ENCODE results near the gene PCGF6. TPM values are rescaled to one million over a fixed set of nuclear protein-coding genes. Genes with fewer than 3 reads are reported as not detected.

Gene PCGF6, protein sequence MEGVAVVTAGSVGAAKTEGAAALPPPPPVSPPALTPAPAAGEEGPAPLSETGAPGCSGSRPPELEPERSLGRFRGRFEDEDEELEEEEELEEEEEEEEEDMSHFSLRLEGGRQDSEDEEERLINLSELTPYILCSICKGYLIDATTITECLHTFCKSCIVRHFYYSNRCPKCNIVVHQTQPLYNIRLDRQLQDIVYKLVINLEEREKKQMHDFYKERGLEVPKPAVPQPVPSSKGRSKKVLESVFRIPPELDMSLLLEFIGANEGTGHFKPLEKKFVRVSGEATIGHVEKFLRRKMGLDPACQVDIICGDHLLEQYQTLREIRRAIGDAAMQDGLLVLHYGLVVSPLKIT
- polyA plus RNA-seq (2013, experiment 1 of 2) = 15.5 TPM
- polyA plus RNA-seq (2013, experiment 2 of 2) = 17.6 TPM

DNA sequence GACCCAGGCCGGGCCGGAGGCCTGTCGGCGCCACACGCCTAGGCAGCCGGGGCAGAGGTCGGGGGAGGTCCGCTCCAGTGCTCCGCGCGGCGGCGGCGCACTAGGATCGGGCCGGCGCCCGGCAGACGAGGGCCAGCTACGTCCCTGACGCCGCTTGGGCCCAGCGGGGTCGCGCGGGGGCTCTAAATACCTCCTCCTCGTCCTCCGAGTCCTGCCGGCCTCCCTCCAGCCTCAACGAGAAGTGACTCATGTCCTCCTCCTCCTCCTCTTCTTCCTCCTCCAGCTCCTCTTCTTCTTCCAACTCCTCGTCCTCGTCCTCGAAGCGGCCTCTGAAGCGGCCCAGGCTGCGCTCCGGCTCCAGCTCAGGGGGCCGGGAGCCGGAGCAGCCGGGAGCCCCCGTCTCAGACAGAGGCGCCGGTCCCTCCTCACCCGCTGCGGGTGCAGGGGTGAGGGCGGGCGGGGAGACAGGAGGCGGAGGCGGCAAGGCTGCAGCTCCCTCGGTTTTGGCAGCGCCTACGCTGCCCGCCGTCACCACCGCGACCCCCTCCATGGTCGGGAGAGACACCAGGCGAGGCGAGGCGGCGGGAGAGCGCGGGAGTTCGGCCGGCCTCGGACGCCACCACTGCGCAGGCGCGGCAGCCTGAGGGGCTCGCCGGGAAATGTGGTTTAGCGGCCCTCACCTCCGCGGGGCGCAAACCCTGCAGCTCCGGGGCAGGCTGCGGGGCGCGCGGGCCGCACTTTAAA is at the start of gene PCGF6:
Gene PCGF6 (minus strand): TSS at position 624 of the 744 bp plus-strand sequence. CDS start 74 bp downstream, at position 550.
- Histone ChIP-seq H3K4me1 (ENCODE audit: insufficient read depth, low read length) (peaks cover 3% of the 10 kb centered on the region; the same call in 1 of the 2 replicates), H3K4me3 (ENCODE audit: low read length) (peak within 1 kb of the TSS; percentile 82), H3K27me3 (ENCODE audit: insufficient read depth, low read length) (no peaks in the 10 kb centered on the region), H3K9ac (ENCODE audit: low read depth, low read length) (peak within 1 kb of the TSS; percentile 86), H3K27ac (ENCODE audit: low read depth, low read length) (peak within 1 kb of the TSS; percentile 85), H3K9me3 (ENCODE audit: insufficient read depth, low read depth, low read length) (no peaks in the 10 kb centered on the region), H3K36me3 (ENCODE audit: insufficient read depth, low read length) (peaks cover 28% of the 10 kb centered on the region)
- 1% methylated on average over 82 of the region's 82 CpGs for WGBS

DNA sequence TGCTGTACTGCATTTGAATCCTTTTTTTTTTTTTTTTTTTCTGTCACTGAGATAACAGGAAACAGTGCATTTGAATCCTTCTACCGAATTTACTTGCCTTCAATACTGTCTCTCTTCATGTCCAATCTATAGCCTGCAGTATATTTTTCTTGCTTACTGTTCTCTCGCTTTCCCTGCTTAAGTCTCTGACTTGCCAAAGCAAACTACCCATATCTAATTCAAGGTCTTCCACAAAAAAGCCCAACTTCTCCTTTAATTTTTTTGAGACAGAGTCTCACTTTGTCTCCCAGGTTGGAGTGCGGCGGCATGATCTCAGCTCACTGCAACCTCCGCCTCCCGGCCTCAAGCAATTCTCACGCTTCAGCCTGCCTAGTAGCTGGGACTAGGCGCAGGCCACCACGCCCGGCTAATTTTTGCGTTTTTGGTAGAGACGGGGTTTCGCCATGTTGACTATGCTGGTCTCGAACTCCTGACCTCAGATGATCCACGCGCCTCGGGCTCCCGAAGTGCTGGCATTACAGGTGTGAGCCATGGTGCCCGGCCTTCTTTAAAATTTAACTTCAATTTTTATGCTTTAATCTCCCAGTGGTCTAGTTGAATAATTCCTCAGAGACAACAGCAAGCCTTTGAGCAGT is 46.4 kb upstream of the PCGF6 start:
- H3K36me3 ChIP-seq (ENCODE audit: insufficient read depth, low read length) = peaks cover 65% of the 10 kb centered on the region
- H3K4me3 ChIP-seq (ENCODE audit: low read length) = peak overlapping the region; percentile 88
- H3K27ac ChIP-seq (ENCODE audit: low read depth, low read length) = no peak overlapping the region
- H3K27me3 ChIP-seq (ENCODE audit: insufficient read depth, low read length) = no peaks in the 10 kb centered on the region
- H3K9me3 ChIP-seq (ENCODE audit: insufficient read depth, low read depth, low read length) = no peaks in the 10 kb centered on the region
- H3K4me1 ChIP-seq (ENCODE audit: insufficient read depth, low read length) = no peaks in the 10 kb centered on the region; the same call in 1 of the 2 replicates
- WGBS = 69% methylated on average over 19 of the region's 19 CpGs
- H3K9ac ChIP-seq (ENCODE audit: low read depth, low read length) = peak overlapping the region; percentile 79

DNA sequence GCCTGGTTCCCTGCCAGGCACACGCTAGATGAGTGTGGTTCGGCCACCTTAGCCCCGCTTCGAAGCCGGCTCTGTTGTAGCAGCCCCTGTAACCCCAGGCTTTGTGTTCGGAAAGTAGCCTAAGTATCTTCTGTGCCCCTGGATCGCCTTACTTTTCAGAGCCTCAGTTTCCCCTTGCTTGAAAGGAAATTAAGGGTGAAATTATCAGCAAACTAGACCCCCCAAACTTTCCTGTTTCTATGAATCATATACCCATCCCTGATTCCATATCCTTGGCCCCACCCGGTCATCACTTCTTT is 45.8 kb upstream of the PCGF6 start:
- peak overlapping the region; percentile 6; the same call in 1 of the 2 replicates for H3K27ac ChIP-seq (ENCODE audit: low read depth, low read length)
- peak overlapping the region; percentile 88 for H3K4me3 ChIP-seq (ENCODE audit: low read length)
- H3K36me3 ChIP-seq (ENCODE audit: insufficient read depth, low read length) = peaks cover 65% of the 10 kb centered on the region
- H3K9me3 ChIP-seq (ENCODE audit: insufficient read depth, low read depth, low read length) = no peaks in the 10 kb centered on the region
- no peaks in the 10 kb centered on the region for H3K27me3 ChIP-seq (ENCODE audit: insufficient read depth, low read length)
- WGBS = 1% methylated on average over 8 of the region's 8 CpGs
- H3K4me1 ChIP-seq (ENCODE audit: insufficient read depth, low read length) = no peaks in the 10 kb centered on the region; the same call in 1 of the 2 replicates
- H3K9ac ChIP-seq (ENCODE audit: low read depth, low read length) = peak overlapping the region; percentile 79

DNA sequence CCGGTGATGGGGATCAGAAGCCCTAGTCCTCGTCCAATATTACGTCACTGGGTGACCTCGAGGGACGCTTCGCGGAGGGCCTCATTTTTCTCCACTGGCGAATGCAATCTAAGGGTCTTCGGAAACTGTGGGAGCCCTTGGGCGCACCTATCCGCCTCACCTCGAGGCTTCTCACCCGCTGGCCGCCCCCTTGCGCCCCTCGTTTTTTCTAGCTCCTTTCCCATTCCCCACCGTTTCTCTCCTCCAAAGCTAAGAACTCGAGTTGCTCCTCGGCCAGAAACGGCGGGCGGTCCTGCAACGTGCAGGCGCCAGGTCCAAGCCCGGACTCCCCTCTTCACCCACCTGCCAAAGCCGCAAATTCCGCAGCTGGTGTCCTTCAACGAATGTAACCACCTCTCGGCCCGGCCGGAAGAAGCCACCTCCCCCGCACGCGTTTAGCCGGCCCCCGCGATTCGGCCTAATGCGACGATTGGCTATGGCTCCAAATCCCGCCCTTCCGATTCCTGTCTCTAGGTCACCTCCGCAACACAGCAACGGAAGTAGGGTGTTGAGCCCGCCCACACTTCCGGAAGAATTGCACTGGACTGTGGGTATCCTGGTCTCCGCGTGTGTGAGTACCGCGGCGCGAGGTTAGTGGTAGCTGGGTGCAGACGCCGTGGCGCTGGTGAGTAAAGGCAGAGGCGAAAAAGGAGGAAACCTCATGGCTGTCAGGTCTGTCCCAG is 45.3 kb upstream of the PCGF6 start, which contains the start of the genes ATP5MK and PDCD11:
Gene ATP5MK (minus strand): TSS at position 409 of the 722 bp plus-strand sequence. CDS start 4,018 bp downstream, outside the sequence.
Gene PDCD11 (plus strand): TSS at position 560 of the 722 bp plus-strand sequence. CDS start 1,801 bp downstream, outside the sequence.
- peaks cover 65% of the 10 kb centered on the region for H3K36me3 ChIP-seq (ENCODE audit: insufficient read depth, low read length)
- H3K9ac ChIP-seq (ENCODE audit: low read depth, low read length) = peak within 1 kb of the TSS; percentile 81
- no peaks in the 10 kb centered on the region for H3K9me3 ChIP-seq (ENCODE audit: insufficient read depth, low read depth, low read length)
- H3K4me1 ChIP-seq (ENCODE audit: insufficient read depth, low read length) = no peaks in the 10 kb centered on the region; the same call in 1 of the 2 replicates
- no peaks in the 10 kb centered on the region for H3K27me3 ChIP-seq (ENCODE audit: insufficient read depth, low read length)
- H3K27ac ChIP-seq (ENCODE audit: low read depth, low read length) = peak within 1 kb of the TSS; percentile 53; the same call in 1 of the 2 replicates
- peak within 1 kb of the TSS; percentile 88 for H3K4me3 ChIP-seq (ENCODE audit: low read length)
- WGBS = under 1% methylated on average over 56 of the region's 56 CpGs

DNA sequence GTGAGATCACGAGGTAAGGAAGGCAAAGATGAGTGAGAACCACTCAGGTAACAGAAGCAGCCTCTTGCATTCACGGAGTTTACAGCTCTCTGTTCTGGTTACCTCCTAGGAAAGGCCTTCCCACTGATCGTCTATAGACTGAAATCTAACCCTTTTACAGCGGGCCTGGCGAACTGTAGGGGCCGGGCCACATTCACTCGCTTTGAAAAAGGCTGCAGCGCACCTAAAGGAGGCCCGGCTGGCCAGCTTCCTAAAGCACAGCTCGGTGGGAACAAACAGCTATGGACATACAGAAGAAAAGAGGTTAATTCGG is 44.8 kb upstream of the PCGF6 start:
- Histone ChIP-seq H3K36me3 (ENCODE audit: insufficient read depth, low read length) (peaks cover 66% of the 10 kb centered on the region), H3K4me3 (ENCODE audit: low read length) (peak overlapping the region; percentile 88), H3K27me3 (ENCODE audit: insufficient read depth, low read length) (no peaks in the 10 kb centered on the region), H3K27ac (ENCODE audit: low read depth, low read length) (peak overlapping the region; percentile 53; the same call in 1 of the 2 replicates), H3K4me1 (ENCODE audit: insufficient read depth, low read length) (no peaks in the 10 kb centered on the region; the same call in 1 of the 2 replicates), H3K9ac (ENCODE audit: low read depth, low read length) (peak overlapping the region; percentile 81), H3K9me3 (ENCODE audit: insufficient read depth, low read depth, low read length) (no peaks in the 10 kb centered on the region)
- WGBS = 4% methylated on average over 11 of the region's 11 CpGs

DNA sequence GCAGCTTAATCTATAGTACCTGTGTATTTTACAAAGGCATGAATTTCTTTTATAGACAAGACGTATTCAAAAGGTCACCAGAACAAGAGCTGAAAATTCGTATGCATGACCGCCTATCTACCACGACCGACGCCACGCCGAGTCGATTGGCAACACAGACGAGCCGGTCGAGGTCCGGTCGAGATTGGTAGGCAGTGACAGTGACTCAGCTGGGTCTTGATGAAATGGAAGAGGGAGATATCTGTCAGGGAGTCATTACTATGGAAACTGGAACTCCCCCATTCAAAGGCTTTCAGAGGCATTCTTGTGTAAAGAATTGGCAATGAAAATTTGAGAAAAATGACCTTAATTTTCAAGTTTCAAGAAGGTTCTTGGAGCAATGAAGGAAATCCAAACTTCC is 43.2 kb upstream of the PCGF6 start:
- no peak overlapping the region for H3K27ac ChIP-seq (ENCODE audit: low read depth, low read length)
- H3K36me3 ChIP-seq (ENCODE audit: insufficient read depth, low read length) = peaks cover 65% of the 10 kb centered on the region
- H3K9me3 ChIP-seq (ENCODE audit: insufficient read depth, low read depth, low read length) = no peaks in the 10 kb centered on the region
- H3K27me3 ChIP-seq (ENCODE audit: insufficient read depth, low read length) = no peaks in the 10 kb centered on the region
- H3K9ac ChIP-seq (ENCODE audit: low read depth, low read length) = no peak overlapping the region
- no peaks in the 10 kb centered on the region; the same call in 1 of the 2 replicates for H3K4me1 ChIP-seq (ENCODE audit: insufficient read depth, low read length)
- peak overlapping the region; percentile 10; the same call in 1 of the 2 replicates for H3K4me3 ChIP-seq (ENCODE audit: low read length)
- 95% methylated on average over 14 of the region's 14 CpGs for WGBS

DNA sequence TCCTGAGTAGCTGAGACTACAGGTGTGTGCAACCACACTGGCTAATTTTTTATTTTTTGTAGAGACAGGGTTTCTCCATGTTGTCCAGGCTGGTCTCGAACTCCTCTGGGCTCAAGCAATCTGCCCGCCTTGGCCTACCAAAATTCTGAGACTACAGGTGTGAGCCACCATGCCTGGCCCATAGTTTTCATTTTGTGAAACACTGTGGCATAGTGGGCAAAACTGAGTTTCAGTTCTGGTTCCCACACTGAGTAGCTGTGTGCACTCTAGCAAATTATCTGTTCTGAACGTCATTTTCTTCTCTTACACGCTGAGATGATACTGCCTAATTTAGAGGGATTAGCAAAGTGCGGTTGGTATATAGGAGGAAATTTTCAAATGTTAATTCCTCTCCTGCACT is 31.8 kb upstream of the PCGF6 start:
- Histone ChIP-seq H3K4me1 (ENCODE audit: insufficient read depth, low read length) (no peaks in the 10 kb centered on the region), H3K9me3 (ENCODE audit: insufficient read depth, low read depth, low read length) (no peaks in the 10 kb centered on the region), H3K9ac (ENCODE audit: low read depth, low read length) (no peak overlapping the region), H3K27ac (ENCODE audit: low read depth, low read length) (no peak overlapping the region), H3K36me3 (ENCODE audit: insufficient read depth, low read length) (peaks cover 69% of the 10 kb centered on the region), H3K4me3 (ENCODE audit: low read length) (no peak overlapping the region), H3K27me3 (ENCODE audit: insufficient read depth, low read length) (no peaks in the 10 kb centered on the region)
- WGBS = over 99% methylated on average over 5 of the region's 5 CpGs

DNA sequence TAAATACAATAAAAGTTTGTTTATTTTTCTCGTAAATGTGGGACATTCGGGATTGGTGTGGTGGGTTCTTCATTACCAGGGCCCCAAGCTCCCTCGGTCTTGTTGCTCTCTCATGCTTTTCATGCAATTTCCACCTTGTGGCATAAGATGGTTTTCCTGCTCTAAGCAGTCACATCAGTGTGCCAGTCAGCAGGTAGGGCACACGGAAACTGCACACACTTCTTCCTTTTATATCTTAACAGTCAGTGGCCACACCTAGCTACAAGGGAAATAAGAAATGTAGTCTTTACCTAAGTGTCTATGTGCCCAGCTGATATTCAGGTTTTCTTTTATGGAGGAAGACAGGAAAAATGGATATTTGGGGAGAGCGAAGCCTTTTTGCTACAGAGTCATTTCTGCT is 23.3 kb upstream of the PCGF6 start:
- peaks cover 48% of the 10 kb centered on the region for H3K36me3 ChIP-seq (ENCODE audit: insufficient read depth, low read length)
- WGBS = 96% methylated on average over 5 of the region's 5 CpGs
- H3K9ac ChIP-seq (ENCODE audit: low read depth, low read length) = no peak overlapping the region
- H3K9me3 ChIP-seq (ENCODE audit: insufficient read depth, low read depth, low read length) = no peaks in the 10 kb centered on the region
- no peaks in the 10 kb centered on the region for H3K27me3 ChIP-seq (ENCODE audit: insufficient read depth, low read length)
- no peak overlapping the region for H3K4me3 ChIP-seq (ENCODE audit: low read length)
- no peak overlapping the region for H3K27ac ChIP-seq (ENCODE audit: low read depth, low read length)
- H3K4me1 ChIP-seq (ENCODE audit: insufficient read depth, low read length) = no peaks in the 10 kb centered on the region

DNA sequence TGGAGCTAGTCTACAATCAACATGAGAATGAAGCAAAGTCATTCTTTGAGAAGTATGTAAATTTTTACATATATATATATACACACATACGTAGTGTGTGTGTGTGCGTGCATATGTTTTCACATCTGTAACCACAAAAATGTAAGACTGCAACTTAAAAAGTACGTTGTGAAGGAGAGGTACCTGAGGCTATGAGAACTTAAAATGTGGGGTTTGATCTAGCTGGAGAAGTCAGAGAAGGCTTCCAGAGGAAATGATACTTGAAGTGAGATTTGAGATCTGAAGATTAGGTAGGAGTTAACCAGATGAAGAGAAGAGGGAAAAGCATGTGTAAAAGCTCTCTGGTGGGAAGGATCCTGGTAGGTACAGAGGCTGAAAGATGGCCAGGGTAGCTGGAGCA is 22.6 kb upstream of the PCGF6 start:
- no peaks in the 10 kb centered on the region for H3K9me3 ChIP-seq (ENCODE audit: insufficient read depth, low read depth, low read length)
- no peak overlapping the region for H3K27ac ChIP-seq (ENCODE audit: low read depth, low read length)
- no peaks in the 10 kb centered on the region for H3K4me1 ChIP-seq (ENCODE audit: insufficient read depth, low read length)
- H3K9ac ChIP-seq (ENCODE audit: low read depth, low read length) = no peak overlapping the region
- H3K27me3 ChIP-seq (ENCODE audit: insufficient read depth, low read length) = no peaks in the 10 kb centered on the region
- H3K36me3 ChIP-seq (ENCODE audit: insufficient read depth, low read length) = peaks cover 45% of the 10 kb centered on the region
- H3K4me3 ChIP-seq (ENCODE audit: low read length) = no peak overlapping the region
- 94% methylated on average over 2 of the region's 3 CpGs for WGBS

DNA sequence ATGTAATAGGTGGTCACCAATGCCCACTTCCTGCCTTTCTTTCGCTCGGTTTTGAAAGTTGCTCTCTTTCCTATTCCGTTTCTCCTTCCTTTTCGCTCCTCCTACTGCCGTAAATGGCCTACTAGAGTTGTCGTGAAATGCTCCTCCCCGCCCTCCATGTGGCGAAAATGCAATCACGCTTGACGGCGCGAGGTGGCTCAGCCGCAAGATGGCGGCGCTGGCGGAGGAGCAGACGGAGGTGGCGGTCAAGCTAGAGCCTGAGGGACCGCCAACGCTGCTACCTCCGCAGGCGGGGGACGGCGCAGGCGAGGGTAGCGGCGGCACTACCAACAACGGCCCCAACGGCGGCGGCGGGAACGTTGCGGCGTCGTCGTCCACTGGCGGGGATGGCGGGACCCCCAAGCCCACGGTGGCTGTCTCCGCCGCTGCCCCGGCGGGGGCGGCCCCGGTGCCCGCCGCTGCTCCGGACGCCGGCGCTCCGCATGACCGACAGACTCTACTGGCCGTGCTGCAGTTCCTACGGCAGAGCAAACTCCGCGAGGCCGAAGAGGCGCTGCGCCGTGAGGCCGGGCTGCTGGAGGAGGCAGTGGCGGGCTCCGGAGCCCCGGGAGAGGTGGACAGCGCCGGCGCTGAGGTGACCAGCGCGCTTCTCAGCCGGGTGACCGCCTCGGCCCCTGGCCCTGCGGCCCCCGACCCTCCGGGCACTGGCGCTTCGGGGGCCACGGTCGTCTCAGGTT is 17.0 kb upstream of the PCGF6 start, which contains the start of gene TAF5:
Gene TAF5 (plus strand): TSS at position 195 of the 737 bp plus-strand sequence. CDS start 14 bp downstream, at position 209.
- no peaks in the 10 kb centered on the region for H3K4me1 ChIP-seq (ENCODE audit: insufficient read depth, low read length)
- H3K36me3 ChIP-seq (ENCODE audit: insufficient read depth, low read length) = no peaks in the 10 kb centered on the region
- H3K27ac ChIP-seq (ENCODE audit: low read depth, low read length) = peak within 1 kb of the TSS; percentile 63; the same call in 1 of the 2 replicates
- H3K27me3 ChIP-seq (ENCODE audit: insufficient read depth, low read length) = no peaks in the 10 kb centered on the region
- peak within 1 kb of the TSS; percentile 75 for H3K4me3 ChIP-seq (ENCODE audit: low read length)
- H3K9ac ChIP-seq (ENCODE audit: low read depth, low read length) = peak within 1 kb of the TSS; percentile 64
- under 1% methylated on average over 81 of the region's 81 CpGs for WGBS
- H3K9me3 ChIP-seq (ENCODE audit: insufficient read depth, low read depth, low read length) = no peaks in the 10 kb centered on the region
